NK-92 (cell line): ENCODE results near the gene NCAPD2.

Experiments used
- DNase-seq: peaks from one replicate; lab custom pipeline; 2025; ENCODE audit not compliant: unreplicated experiment; lab: John Stamatoyannopoulos, UW

NCAPD2 gene

GRCh38 chr12:6569786-6570185 lies 75.9 kb downstream of the NCAPD2 start:
- no peak for DNase-seq

DNA sequence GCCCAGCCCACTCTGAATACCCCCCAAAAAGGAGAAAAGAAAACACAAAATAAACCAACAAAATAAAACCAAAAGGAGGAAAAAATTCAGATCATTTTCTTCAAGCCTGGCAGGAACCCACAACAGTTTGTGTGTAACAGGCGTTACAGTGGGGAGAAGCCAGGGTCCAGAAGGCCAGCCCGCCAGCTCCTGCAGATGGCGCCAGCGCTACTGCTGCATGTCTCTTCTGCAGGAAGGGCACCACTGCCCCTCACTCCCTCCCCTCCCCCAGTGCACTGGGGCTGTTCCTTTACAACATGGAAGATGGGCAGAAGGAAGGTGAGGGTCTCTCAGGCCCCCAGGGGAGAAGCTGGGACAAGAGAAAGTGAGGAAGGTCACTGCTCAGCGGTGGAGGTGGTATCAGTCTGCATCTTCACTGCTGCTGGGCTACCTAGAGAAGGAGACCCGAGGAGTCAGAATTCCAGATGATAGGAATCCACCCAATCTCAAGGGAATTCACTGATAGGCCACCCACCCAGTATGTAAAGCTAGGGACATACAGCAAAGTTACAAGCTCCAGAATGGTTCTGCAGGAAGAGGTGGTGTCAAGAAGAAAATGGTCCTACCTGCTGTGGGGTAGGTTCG lies 76.5 kb downstream of the NCAPD2 start:
- DNase-seq: no peak

DNA sequence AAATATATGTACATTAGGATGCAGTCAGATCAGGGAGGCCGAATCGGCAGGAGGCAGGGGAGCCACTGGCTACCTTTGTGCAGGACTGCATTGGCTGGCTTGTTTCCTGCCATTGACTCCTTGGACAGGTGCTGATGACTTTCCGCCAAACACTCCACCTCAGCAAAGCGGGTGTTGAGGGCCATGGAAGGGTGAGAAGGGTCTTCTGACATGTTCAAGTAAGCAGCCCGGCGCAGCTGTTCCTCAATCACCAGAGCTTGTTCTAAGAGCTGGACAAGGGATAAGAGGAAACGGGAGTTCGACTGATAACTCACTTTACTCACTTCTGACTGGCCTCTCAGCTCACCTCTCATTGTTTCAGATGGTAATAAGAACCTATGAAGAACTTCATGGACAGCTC lies 79.1 kb downstream of the NCAPD2 start:
- no peak for DNase-seq

GRCh38 chr12:6574576-6575295 lies 80.8 kb downstream of the NCAPD2 start:
- no peak for DNase-seq

- DNase-seq: no peak
Measured at GRCh38 chr12:6575648-6576047, 81.7 kb downstream of the NCAPD2 start.
